Activated CD8-positive, alpha-beta memory T cell treated with anti-CD3 and anti-CD28 coated beads, Interleukin-2, amount 50 U/mL, for 24 hours (primary cell): ENCODE data around the gene THBS4.

Source experiments
- DNase-seq: peaks from one replicate; pipeline ENCODE4 v3.0.0-alpha.2; 2020; ENCODE audit errors: extremely low read depth

The THBS4 gene

DNA sequence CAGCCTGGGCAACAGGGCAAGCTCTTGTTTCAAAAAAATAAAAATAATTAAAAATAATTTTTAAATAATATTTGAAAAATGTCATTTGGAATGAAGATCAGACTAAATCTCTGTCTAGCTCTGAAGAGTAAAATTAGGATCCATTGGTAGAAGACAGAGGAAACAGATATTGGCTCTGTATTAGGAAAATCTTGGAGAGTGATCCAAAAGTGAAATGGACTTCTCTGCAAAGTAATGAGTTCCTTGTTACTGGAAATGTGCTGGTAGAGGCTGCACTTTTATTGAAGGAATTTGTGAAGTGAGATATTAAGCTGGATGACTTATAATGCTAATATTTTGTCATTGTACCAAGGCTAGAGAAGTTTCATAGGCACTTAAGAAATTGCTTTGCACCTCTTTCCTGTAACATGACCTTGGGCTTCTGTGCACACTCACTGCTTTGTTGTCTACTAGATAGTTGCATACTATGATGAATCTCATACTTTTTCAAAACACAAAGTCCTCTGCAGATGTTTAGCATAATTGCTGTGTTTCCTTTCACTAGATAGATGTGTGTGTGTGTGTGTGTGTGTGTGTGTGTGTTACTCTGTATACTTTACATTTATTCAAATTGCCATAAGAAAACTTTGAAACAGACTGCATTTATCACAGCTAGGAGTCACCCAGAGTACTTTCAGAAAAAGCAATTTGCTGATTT, 13.1 kb downstream of the THBS4 start:
- no peak for DNase-seq

DNA sequence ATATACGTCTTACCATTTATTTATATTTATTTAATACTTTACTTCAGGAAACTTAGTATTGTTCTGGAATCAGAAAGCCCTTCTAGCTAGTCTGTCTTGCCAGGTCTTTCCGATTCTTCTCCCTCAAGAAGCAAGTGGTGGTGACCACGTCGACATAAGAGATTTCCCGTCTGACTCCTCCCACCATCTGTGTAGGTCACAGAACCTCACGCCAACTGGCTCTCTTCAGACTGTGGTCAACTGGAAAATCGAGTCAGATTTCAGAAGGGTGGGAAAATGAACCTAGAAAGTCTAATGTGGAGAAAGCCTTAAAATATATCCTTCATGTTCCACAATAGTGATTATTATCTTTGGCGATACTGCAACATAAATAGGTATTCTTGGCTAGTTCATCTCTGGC, 17.3 kb downstream of the THBS4 start:
- DNase-seq: no peak

DNA sequence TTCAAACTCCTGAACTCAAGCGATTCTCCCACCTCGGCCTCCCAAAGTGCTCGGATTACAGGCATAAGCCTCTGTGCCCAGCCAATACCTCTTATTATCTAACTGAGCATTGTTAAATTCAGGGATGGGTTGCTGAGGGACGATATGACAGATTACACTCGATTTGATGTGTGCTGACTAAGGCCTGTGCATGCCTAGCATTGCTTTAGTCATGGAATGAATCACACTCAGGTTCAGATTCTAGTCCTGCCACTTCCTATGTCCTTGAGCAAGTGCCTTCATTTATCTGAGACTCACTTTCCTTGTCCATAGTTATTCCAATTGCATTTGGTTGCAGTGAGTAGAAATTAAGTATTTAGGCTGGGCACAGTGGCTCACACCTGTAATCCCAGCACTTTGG, 19.5 kb downstream of the THBS4 start:
- no peak for DNase-seq

GRCh38 chr5:80055491-80056170, 20.5 kb downstream of the THBS4 start:
- no peak for DNase-seq

GRCh38 chr5:80057099-80057498, 22.0 kb downstream of the THBS4 start:
- no peak for DNase-seq

DNA sequence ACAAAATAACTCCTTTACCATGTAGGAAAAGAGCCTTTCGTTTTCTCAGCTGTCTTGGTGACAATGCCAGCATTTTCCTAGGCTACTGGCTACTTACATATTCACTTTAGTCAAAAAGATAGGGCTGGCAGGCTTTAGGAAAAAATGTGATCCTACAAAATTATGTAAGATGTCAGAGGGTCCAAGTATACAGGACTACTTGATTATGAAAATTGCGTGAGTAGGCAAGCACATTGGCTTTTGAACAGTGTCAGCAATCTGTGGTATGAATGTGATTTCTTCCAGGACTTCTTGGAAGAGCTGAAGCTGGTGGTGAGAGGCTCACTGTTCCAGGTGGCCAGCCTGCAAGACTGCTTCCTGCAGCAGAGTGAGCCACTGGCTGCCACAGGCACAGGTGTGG, 22.8 kb downstream of the THBS4 start:
- no peak for DNase-seq

DNA sequence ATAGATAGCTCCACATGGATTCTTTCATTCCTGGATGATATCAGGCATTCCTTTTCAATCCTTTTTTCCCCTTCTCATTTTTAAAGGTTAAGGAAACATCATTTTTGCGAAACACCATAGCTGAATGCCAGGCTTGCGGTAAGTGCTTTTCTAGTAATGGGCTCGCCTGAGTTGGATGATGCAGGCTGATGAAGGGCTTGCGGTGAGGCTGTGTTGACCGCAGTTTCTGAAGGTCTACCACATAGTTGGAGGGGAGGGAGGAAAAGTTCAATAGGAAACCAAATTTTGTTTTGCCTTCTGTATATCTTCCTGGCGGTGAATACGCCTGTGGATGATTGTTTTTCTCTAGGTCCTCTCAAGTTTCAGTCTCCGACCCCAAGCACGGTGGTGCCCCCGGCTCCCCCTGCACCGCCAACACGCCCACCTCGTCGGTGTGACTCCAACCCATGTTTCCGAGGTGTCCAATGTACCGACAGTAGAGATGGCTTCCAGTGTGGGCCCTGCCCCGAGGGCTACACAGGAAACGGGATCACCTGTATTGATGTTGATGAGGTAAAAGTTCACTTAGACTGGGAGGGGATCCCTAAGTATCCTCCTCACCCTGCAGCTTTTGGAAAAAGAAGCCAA, 24.3 kb downstream of the THBS4 start:
- DNase-seq: no peak

DNA sequence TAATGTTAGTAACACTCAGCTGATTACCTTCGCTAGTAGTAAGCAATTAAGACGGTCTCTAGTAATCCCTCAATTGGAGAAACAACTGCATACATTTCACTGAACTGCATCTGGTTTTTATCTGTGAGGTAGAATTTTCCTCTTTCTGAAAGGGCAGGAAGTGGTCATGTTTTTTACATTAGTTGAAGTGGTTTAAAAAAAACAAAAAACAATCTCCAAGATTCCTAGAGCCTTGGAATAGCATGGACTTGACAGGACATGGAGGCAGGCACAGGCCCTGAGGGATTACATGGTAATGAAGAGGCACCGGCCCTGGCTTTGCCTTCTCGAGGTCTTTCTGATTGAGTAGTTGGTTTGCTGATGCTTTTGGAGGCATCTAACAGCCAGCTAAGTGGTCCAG, 25.8 kb downstream of the THBS4 start:
- no peak for DNase-seq

DNA sequence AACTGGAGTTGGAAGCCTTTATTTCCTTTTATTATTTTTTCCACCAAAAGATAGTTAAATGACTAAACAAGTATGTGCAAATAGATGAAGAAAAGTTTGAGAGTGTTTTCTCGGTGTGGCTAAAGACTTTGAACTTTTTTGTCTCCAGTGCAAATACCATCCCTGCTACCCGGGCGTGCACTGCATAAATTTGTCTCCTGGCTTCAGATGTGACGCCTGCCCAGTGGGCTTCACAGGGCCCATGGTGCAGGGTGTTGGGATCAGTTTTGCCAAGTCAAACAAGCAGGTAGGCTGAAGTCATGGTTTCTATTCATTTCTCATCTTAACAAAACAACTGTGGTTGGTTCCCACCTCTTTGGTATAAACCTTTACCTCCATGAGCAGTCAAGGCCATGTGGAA, 26.4 kb downstream of the THBS4 start:
- no peak for DNase-seq

DNA sequence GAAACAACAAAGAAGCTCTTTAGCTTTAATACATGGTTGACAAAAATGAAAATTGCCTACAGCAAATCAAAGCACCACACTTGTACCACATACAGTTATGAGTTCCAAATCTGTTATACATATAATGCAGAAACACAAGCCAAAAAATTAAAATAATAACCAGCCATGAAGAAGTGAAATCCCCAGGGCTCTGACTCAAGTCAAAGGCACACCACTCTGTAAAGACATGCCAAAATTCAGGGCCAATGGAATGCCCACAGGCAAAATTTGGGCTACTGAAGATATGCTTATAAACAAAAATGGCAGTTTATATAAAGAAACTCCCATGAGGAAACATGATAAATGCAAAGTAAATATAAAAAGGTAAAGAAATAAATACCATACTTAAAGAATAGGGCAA, 29.0 kb downstream of the THBS4 start:
- no peak for DNase-seq

GRCh38 chr5:80067016-80067415, 31.9 kb downstream of the THBS4 start:
- no peak for DNase-seq

DNA sequence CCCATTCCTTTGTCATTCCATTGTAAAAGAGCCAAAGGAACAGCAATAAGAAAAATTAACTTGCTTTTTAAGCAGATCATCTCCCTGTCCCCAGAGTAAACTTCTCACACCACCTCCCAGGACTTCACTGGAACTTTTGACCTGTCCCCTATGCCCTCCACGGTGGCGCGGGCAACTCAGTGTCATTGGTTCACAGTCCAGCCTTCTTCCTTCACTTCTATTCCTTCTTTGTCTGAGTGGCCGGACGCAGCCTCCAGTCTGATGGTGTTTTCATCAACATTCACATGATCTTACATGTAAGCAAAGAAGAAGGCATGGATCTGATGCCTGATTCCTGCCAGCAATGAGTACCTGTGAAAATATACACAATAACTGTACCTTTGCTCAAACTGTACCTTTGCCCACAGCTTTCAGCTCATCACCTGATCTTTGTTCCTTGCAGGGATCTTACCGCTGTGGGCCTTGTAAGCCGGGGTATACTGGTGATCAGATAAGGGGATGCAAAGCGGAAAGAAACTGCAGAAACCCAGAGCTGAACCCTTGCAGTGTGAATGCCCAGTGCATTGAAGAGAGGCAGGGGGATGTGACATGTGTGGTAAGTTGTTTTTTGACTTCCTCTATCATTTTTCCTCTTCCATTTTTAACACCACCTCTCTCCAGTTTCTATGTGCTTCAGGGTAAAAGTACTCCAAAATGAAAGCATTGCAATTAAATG, 32.5 kb downstream of the THBS4 start:
- DNase-seq: no peak

DNA sequence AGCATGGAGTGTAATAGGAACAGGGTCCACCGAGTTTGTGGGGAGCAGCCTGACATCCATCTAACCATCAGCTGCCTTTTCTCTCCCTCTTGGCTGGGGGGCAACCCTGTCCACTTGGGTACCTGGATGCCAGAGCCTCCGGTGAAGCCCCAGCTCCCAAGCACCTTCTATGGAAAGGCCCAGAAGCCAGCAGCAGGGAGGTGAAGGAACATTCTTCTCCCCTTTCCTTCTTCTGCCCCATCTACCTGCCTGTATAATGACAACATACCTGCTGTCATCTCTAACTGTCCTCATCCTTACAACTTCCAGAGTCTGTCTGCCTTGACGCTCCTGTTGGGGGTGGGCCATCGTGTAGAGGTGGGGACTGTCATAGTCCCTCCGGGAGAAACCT, 33.1 kb downstream of the THBS4 start:
- no peak for DNase-seq

GRCh38 chr5:80068775-80069174, 33.6 kb downstream of the THBS4 start:
- DNase-seq: no peak

- DNase-seq: no peak
Measured at GRCh38 chr5:80069251-80069800, 34.2 kb downstream of the THBS4 start.

- no peak for DNase-seq
Measured at GRCh38 chr5:80069918-80070318, 34.8 kb downstream of the THBS4 start.

DNA sequence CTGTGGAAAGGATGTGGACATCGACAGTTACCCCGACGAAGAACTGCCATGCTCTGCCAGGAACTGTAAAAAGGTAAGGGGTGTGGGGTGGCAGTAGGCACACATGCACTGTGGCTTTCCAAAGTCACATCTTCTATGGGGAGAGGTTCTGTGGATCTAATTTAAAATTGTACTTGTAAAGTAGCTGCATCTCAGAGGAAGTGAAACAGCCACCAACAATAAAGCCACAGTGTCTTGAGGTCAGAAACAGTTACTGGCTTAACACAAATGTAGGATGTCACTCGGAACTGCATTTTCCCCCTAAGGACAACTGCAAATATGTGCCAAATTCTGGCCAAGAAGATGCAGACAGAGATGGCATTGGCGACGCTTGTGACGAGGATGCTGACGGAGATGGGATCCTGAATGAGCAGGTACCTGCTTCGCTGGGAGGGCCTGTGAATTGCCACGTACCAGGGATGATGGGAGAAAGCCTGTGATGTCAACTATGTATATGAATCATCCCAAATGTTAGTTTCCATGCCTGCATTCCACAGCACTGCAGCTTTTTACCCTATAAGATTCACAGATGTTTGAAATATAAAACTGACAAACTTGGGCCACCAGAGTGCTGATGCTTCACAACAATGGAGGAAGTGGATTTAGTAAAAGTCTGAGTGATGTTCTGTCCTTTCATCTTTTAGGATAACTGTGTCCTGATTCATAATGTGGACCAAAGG, 35.3 kb downstream of the THBS4 start:
- DNase-seq: no peak

- no peak for DNase-seq
Measured at GRCh38 chr5:80071510-80072021, 36.4 kb downstream of the THBS4 start.

GRCh38 chr5:80072103-80073073, 37.2 kb downstream of the THBS4 start:
- DNase-seq: no peak
